ENCODE measurements around the gene GTF2H4. TPM values are rescaled to one million over a fixed set of nuclear protein-coding genes. Genes with fewer than 3 reads are reported as not detected.

The GTF2H4 gene
- total and polyA plus RNA-seq, 10 of the 15 experiments (the other 5 are each of a cell fraction or from before 2014, with no cell fraction given): 1.1 to 43.8 (median 18.9) TPM

- in situ Hi-C loops (cut with MboI): no loop called here
Observed at GRCh38 chr6:30880698-30881252, 27.2 kb upstream of the GTF2H4 start.

More at GRCh38 chr6:30880698-30881252, 27.2 kb upstream of the GTF2H4 start:
- RAD21 ChIA-PET (ENCODE audit: unreplicated experiment): interaction anchor here (9.6 to 10.7 kb wide), 2 partner anchors 33 to 53 kb away, joined by 138 to 144 read pairs; partner anchors contain the start of gene VARS2
- CTCF ChIA-PET: interaction anchor here (0.8 to 6.7 kb wide), 11 partner anchors 25 to 189 kb away, joined by 3 to 71 read pairs (median 4); partner anchors contain the start of gene VARS2
- Histone ChIP-seq H3K27me3 (replicated peaks in 1 of 2; ENCODE audit: control insufficient read depth in 2 of 2, insufficient read depth in 2 of 2, low read length in 1 of 2) (no peaks in the 10 kb centered on the region), H3K27ac (ENCODE audit: control insufficient read depth, insufficient read depth) (no peak overlapping the region), H3K9ac (ENCODE audit: control insufficient read depth, insufficient read depth, low read length) (no peak overlapping the region), H3K79me2 (ENCODE audit: control insufficient read depth, insufficient read depth, low read length) (peaks cover 5% of the 10 kb centered on the region), H3K36me3 (ENCODE audit: control insufficient read depth in 2 of 2, insufficient read depth in 2 of 2, low read length in 1 of 2) (no peaks in the 10 kb centered on the region), H2AFZ (ENCODE audit: control insufficient read depth, low read depth, low read length) (no peak overlapping the region), H4K20me1 (ENCODE audit: control insufficient read depth, insufficient read depth) (no peaks in the 10 kb centered on the region), H3K9me3 (replicated peaks; ENCODE audit: control insufficient read depth, insufficient read depth, low read length) (no peaks in the 10 kb centered on the region), H3K4me1 (ENCODE audit: control insufficient read depth, insufficient read depth, low read length) (peaks cover 43% of the 10 kb centered on the region), H3K4me2 (ENCODE audit: control insufficient read depth, insufficient read depth) (no peak overlapping the region), H3K4me3 (no peak overlapping the region)
- BruUV-seq (replicated peaks): no TSS peak
- POLR2A ChIA-PET: interaction anchor here (0.6 to 5.8 kb wide), 4 partner anchors 27 to 197 kb away, joined by 3 to 50 read pairs (median 4); partner anchors contain the start of genes FLOT1, GTF2H4 and VARS2
- intact Hi-C loops (cut with micrococcal nuclease; ENCODE audit: unreplicated experiment): no loop called here
- SMC1A ChIA-PET (ENCODE audit: uncharacterized antibody, unreplicated experiment): interaction anchor here (1.0 to 6.1 kb wide), 4 partner anchors 33 to 158 kb away, joined by 3 to 72 read pairs (median 16); partner anchors contain the start of gene VARS2
- ATAC-seq: no peak
- no peak for FAIRE-seq
- WGBS (ENCODE audit: insufficient coverage, insufficient replicate concordance, low lambda C conversion rate, missing lambda C conversion rate): 82% methylated on average over 16 of the region's 16 CpGs
- DNase-seq (ENCODE audit: low read depth, low spot score): no peak
- no peak for TF ChIP-seq YBX1 (IDR thresholded peaks at IDR 0.05)
- no peak for TF ChIP-seq SMARCA5 (IDR thresholded peaks at IDR 0.05)
- no peak for TF ChIP-seq ZBTB4 (CRISPR knock-in tag; IDR thresholded peaks at IDR 0.05)
- TF ChIP-seq NR2C1 (IDR thresholded peaks at IDR 0.05): no peak
- TF ChIP-seq ZNF217 (IDR thresholded peaks at IDR 0.05): no peak
- no peak for TF ChIP-seq ZNF274 (IDR thresholded peaks at IDR 0.05; ENCODE audit: insufficient read depth, insufficient read length)
- no peak for TF ChIP-seq CREM (IDR thresholded peaks at IDR 0.05; ENCODE audit: low read depth)
- no peak for TF ChIP-seq ELK1 (IDR thresholded peaks at IDR 0.05; ENCODE audit: low read depth, low read length)
- no peak for TF ChIP-seq JUNB (IDR thresholded peaks at IDR 0.05)
- TF ChIP-seq ESRRA (IDR thresholded peaks at IDR 0.05; ENCODE audit: low read length): no peak
